ENCODE results near the gene BCL2L2. TPM values are rescaled to one million over a fixed set of nuclear protein-coding genes. Genes with fewer than 3 reads are reported as not detected.

Gene BCL2L2
- total RNA-seq, 1 experiment from 2014 or later, result 18.2 TPM

DNA sequence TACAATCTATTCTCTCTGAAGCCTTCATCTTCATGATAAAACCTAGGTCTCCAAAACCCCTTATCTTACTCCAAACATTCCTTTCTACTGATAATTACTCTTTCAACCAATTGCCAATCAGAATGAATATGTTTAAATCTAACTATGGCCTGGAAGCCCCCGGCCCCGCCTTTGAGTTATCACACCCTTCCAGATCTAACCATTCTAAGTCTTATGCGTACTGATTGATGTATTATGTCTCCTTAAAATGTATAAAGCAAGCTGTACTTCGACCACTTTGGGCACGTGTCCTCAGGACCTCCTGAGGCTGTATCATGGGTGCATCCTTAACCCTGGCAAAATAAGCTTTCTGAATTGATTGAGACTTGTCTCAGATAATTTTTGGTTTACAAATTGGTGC, 29.0 kb downstream of the BCL2L2 start (continued):
- TF ChIP-seq, protein P1, sequence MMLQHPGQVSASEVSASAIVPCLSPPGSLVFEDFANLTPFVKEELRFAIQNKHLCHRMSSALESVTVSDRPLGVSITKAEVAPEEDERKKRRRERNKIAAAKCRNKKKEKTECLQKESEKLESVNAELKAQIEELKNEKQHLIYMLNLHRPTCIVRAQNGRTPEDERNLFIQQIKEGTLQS (CRISPR knock-in tag; conservative IDR thresholded peaks at IDR 0.05), result no peak
- TF ChIP-seq ZNF532 (CRISPR knock-in tag; IDR thresholded peaks at IDR 0.05; ENCODE audit: borderline replicate concordance) (no peak), ZNF138 (CRISPR knock-in tag; conservative IDR thresholded peaks at IDR 0.05) (no peak), ERG (CRISPR knock-in tag; IDR thresholded peaks at IDR 0.05) (no peak)

DNA sequence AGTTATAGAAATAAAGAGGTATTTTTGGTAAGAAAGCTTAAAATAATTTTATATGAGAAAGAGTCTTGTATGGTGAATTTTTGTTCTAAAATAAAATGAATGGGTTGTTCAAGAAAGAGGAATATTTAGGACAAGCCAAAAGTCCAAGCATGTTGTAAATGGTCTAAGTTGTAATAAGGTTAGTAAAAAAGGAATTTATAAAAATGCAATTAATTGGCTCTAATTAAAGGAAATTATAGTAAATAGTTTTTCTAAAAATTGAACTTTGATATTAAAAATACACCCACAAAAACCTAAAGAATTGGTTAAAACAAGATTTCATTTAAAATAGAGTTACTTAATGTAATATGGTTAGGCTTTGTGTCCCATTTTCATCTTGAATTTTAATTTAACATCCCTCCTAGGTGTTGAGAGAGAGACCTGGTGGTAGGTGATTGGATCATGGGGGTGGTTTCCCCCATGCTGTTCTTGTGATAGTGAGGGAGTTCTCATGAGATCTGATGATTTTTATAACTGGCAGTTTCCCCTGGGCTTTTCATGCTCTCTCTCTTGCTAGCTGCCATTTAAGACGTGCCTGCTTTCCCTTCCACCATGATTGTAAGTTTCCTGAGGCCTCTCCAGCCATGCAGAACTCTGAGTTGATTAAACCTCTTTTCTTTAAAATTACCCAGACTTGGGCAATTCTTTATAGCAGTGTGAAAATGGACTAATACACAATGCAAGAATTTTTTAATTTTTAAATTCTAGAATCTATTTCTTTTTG, 33.1 kb downstream of the BCL2L2 start:
- peaks cover 48% of the 10 kb centered on the region for H3K27me3 Mint-ChIP-seq (ENCODE audit: low read depth)
- peaks cover 18% of the 10 kb centered on the region for H3K36me3 Mint-ChIP-seq
- H3K9me3 Mint-ChIP-seq, result peaks cover 67% of the 10 kb centered on the region
- no peak overlapping the region for H3K27ac Mint-ChIP-seq
- DNase-seq (ENCODE audit: low spot score) (no peak), ATAC-seq (no peak)
- no peak overlapping the region for H3K4me3 Mint-ChIP-seq
- CTCF ChIA-PET, result no interaction called here
- 0 out of 2 replicates have a peak, but pooled peaks cover 4% of the 10 kb centered on the region for H3K4me1 Mint-ChIP-seq
- TF ChIP-seq, protein P2, sequence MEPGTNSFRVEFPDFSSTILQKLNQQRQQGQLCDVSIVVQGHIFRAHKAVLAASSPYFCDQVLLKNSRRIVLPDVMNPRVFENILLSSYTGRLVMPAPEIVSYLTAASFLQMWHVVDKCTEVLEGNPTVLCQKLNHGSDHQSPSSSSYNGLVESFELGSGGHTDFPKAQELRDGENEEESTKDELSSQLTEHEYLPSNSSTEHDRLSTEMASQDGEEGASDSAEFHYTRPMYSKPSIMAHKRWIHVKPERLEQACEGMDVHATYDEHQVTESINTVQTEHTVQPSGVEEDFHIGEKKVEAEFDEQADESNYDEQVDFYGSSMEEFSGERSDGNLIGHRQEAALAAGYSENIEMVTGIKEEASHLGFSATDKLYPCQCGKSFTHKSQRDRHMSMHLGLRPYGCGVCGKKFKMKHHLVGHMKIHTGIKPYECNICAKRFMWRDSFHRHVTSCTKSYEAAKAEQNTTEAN (CRISPR knock-in tag; IDR thresholded peaks at IDR 0.05), result no peak
- TF ChIP-seq ESRRA (CRISPR knock-in tag; IDR thresholded peaks at IDR 0.05; ENCODE audit: borderline replicate concordance) (no peak), ZNF281 (CRISPR knock-in tag; IDR thresholded peaks at IDR 0.05) (no peak), ATF2 (CRISPR knock-in tag; IDR thresholded peaks at IDR 0.05; ENCODE audit: borderline replicate concordance, low read depth) (no peak), ZNF138 (CRISPR knock-in tag; conservative IDR thresholded peaks at IDR 0.05) (no peak), CBFB (CRISPR knock-in tag; IDR thresholded peaks at IDR 0.05; ENCODE audit: low read depth) (no peak), ZNF121 (CRISPR knock-in tag; IDR thresholded peaks at IDR 0.05) (no peak), GTF2I (CRISPR knock-in tag; conservative IDR thresholded peaks at IDR 0.05) (no peak), HMGA2 (CRISPR knock-in tag; IDR thresholded peaks at IDR 0.05) (no peak), IRF2 (CRISPR knock-in tag; IDR thresholded peaks at IDR 0.05; ENCODE audit: borderline replicate concordance, low read depth) (no peak), ZNF219 (CRISPR knock-in tag; IDR thresholded peaks at IDR 0.05; ENCODE audit: borderline replicate concordance) (no peak), OVOL2 (CRISPR knock-in tag; IDR thresholded peaks at IDR 0.05; ENCODE audit: borderline replicate concordance) (no peak), NFYB (CRISPR knock-in tag; conservative IDR thresholded peaks at IDR 0.05; ENCODE audit: low read depth) (no peak), KAT7 (CRISPR knock-in tag; IDR thresholded peaks at IDR 0.05; ENCODE audit: borderline replicate concordance) (no peak), SMAD4 (CRISPR knock-in tag; IDR thresholded peaks at IDR 0.05) (no peak)
- TF ChIP-seq, protein P3, sequence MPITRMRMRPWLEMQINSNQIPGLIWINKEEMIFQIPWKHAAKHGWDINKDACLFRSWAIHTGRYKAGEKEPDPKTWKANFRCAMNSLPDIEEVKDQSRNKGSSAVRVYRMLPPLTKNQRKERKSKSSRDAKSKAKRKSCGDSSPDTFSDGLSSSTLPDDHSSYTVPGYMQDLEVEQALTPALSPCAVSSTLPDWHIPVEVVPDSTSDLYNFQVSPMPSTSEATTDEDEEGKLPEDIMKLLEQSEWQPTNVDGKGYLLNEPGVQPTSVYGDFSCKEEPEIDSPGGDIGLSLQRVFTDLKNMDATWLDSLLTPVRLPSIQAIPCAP (CRISPR knock-in tag; IDR thresholded peaks at IDR 0.05), result no peak
- TF ChIP-seq, protein P4, sequence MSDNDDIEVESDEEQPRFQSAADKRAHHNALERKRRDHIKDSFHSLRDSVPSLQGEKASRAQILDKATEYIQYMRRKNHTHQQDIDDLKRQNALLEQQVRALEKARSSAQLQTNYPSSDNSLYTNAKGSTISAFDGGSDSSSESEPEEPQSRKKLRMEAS (CRISPR knock-in tag; IDR thresholded peaks at IDR 0.05), result no peak
- TF ChIP-seq, protein P5, sequence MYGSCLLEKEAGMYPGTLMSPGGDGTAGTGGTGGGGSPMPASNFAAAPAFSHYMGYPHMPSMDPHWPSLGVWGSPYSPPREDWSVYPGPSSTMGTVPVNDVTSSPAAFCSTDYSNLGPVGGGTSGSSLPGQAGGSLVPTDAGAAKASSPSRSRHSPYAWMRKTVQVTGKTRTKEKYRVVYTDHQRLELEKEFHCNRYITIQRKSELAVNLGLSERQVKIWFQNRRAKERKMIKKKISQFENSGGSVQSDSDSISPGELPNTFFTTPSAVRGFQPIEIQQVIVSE (CRISPR knock-in tag; IDR thresholded peaks at IDR 0.05; ENCODE audit: borderline replicate concordance), result no peak
- POLR2A ChIA-PET, result no interaction called here

Measured in WTC11 (cell line).